ENCODE results near the gene YEATS2.

- TF ChIP-seq CTCF (conservative IDR thresholded peaks at IDR 0.05; ENCODE audit: low read depth, low read length) = no peak
- no peak for TF ChIP-seq EZH2 (IDR thresholded peaks at IDR 0.05; ENCODE audit: low read length, unreplicated experiment)
- TF ChIP-seq EZH2phosphoT487 (IDR thresholded peaks at IDR 0.05; ENCODE audit: borderline replicate concordance, low read length) = no peak
These were observed 47.0 kb upstream of the YEATS2 start for GRCh38 chr3:183650554-183650953.

Data from PC-3 (cell line).